Measurements from ENCODE around the gene USP35.

DNA sequence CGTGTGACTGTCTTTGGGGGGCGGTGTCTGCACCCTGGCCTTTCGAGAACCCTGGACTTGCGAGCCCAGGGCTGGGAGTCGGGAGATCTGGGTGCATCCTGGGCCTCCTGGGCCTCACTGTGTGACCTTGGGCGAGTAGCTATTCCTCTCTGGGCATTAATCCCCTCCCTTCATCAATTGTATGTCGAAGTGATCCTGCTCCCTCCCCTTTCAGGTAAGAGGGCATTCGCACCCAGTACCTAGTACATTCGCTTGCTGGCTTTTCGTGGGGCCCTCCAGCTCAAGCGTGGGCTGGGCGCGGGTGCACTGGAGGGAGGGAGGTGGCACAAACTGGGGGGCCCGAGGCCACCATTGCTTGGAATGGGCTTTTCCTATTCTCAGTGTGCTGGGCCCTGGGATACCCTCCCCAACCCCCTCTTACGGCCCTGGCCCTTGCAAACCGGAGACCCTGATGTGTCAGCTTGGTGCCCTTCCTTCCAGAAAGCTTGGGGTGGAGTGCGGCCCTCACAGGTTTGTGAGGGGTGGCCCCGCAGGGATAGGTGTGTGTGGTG is 530 bp downstream of the USP35 start:
- TF ChIP-seq, protein P1, sequence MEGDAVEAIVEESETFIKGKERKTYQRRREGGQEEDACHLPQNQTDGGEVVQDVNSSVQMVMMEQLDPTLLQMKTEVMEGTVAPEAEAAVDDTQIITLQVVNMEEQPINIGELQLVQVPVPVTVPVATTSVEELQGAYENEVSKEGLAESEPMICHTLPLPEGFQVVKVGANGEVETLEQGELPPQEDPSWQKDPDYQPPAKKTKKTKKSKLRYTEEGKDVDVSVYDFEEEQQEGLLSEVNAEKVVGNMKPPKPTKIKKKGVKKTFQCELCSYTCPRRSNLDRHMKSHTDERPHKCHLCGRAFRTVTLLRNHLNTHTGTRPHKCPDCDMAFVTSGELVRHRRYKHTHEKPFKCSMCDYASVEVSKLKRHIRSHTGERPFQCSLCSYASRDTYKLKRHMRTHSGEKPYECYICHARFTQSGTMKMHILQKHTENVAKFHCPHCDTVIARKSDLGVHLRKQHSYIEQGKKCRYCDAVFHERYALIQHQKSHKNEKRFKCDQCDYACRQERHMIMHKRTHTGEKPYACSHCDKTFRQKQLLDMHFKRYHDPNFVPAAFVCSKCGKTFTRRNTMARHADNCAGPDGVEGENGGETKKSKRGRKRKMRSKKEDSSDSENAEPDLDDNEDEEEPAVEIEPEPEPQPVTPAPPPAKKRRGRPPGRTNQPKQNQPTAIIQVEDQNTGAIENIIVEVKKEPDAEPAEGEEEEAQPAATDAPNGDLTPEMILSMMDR (IDR thresholded peaks at IDR 0.05 in 4 of 5, conservative IDR thresholded peaks at IDR 0.05 in 1 of 5): no peak
- TF ChIP-seq POLR2A (IDR thresholded peaks at IDR 0.05): no peak
